GM10248 (cell line): ENCODE measurements around the gene SRCIN1.

Experiments
- CTCF ChIA-PET: fragments of 300-600 bp; sonication (Branson Sonifier 250); formaldehyde crosslinking; extraction: SDS; loops from one replicate; lab custom pipeline; 2021; ENCODE audit warnings: antibody characterized with exemption; lab: Yijun Ruan, JAX
- POLR2A ChIA-PET: fragments of 350-650 bp; sonication (Branson Sonifier 250); formaldehyde crosslinking; extraction: SDS; loops from one replicate; lab custom pipeline; 2020; ENCODE audit warnings: antibody characterized with exemption; lab: Yijun Ruan, JAX
- DNase-seq: peaks from one replicate; pipeline ENCODE4 v3.0.0; 2012; ENCODE audit errors: extremely low spot score
- TF ChIP-seq, protein P1 (sequence below): IDR thresholded peaks from 2 replicates; pipeline ENCODE4 v1.5.1; 2012; ENCODE audit warnings: mild to moderate bottlenecking, low read depth; ENCODE audit errors: extremely low read depth, missing control alignments, control extremely low read depth

SRCIN1 gene

DNA sequence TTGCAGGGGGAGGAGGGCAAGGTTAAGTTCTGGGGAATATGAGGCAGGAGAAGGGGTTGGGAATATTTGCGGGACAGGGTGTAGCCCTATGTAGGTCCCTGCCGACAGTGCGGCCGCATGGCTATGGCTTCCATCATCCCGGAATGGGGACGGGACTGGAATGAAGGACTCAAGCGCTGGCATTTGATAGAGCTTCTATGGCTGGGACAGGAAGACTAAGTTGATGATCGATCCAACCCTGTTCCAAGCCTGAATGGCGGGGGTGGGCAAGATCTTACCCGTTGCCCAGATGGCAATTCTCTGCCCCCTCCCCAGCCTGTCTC lies 47.1 kb downstream of the SRCIN1 start:
- ChIA-PET POLR2A (interaction anchor here (0.9 to 2.4 kb wide), 3 partner anchors 24 to 109 kb away, joined by 4 to 8 read pairs (median 5); no protein-coding TSS in a partner anchor), CTCF (interaction anchor here (0.6 to 15.6 kb wide), 44 partner anchors 9 to 498 kb away, joined by 3 to 416 read pairs (median 5); partner anchors contain the start of gene SRCIN1)
- TF ChIP-seq, protein P1, sequence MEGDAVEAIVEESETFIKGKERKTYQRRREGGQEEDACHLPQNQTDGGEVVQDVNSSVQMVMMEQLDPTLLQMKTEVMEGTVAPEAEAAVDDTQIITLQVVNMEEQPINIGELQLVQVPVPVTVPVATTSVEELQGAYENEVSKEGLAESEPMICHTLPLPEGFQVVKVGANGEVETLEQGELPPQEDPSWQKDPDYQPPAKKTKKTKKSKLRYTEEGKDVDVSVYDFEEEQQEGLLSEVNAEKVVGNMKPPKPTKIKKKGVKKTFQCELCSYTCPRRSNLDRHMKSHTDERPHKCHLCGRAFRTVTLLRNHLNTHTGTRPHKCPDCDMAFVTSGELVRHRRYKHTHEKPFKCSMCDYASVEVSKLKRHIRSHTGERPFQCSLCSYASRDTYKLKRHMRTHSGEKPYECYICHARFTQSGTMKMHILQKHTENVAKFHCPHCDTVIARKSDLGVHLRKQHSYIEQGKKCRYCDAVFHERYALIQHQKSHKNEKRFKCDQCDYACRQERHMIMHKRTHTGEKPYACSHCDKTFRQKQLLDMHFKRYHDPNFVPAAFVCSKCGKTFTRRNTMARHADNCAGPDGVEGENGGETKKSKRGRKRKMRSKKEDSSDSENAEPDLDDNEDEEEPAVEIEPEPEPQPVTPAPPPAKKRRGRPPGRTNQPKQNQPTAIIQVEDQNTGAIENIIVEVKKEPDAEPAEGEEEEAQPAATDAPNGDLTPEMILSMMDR: no peak
- DNase-seq: no peak

DNA sequence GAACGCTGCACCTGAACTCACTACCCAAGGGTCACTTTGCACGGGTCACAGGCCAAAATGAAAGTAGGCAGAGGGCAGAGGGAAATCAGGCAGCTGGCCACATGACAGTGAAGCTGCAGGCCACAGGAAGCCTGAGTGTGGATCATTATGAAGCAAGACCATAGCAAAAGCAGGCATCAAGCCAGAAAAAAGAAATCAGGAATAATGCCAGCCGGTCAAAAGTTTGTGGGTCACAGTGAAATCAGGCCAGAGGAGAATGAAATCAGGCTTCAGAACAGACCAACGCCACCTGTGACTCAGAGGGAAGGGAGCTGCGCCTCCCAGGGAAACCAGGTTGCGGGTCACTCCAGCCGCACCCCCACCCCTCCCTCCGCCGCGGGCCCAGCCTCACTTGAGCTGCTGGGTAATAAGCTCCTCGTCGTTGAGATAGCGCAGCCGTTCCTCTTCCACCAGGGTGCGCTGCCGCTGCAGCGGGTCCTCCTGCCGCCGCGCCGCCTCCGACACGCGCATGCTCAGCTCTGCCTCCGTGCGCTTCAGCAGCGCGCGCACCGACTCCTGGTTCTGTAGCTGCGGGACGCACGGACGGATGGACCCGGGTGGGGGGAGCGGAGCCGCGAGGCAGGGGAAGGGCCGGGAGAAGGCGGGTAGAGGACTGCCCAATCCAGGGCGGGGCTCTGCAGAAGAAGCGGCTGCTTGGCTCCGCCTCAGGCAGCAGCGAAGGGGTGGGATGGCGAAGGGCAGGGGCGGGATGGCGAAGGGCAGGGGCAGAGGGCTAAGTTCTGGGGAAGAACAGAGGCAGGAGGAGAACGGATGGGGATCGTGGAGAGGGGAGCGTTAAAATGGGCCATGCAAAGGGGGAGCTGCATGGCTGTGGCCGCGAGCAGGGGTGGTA lies 47.7 kb downstream of the SRCIN1 start:
- CTCF ChIA-PET: interaction anchor here (0.7 to 15.6 kb wide), 47 partner anchors 10 to 595 kb away, joined by 3 to 416 read pairs (median 5); partner anchors contain the start of gene SRCIN1
- POLR2A ChIA-PET: interaction anchor here (0.9 to 2.4 kb wide), 2 partner anchors 107 to 109 kb away, joined by 5 to 8 read pairs; no protein-coding TSS in a partner anchor
- TF ChIP-seq, protein P1: peak; percentile 96
- peak; percentile 93 for DNase-seq

DNA sequence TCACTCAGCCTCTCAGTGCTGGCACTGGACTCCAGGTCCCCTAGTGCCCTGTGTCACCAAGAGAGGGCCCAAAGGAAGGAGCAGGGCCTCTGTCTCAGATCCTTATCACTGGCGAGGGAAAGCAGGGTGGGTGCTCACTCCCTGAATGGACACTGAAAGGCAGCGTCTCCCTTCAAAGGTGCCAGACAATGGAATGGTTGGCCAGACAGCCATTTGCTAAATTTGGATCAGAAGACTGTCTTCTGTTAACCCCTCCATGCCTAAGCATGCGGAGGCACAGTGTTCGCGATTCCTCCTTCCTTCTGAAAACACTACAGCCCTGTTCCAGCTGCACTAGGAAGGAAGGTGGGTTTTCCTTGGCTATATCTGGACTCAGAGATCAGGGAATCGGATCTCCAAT lies 48.4 kb downstream of the SRCIN1 start:
- DNase-seq: no peak
- ChIA-PET POLR2A (interaction anchor here (2.4 kb wide), 1 partner anchor 110 kb away, joined by 8 read pairs; no protein-coding TSS in a partner anchor), CTCF (interaction anchor here (0.7 to 15.6 kb wide), 38 partner anchors 10 to 596 kb away, joined by 3 to 416 read pairs (median 6); partner anchors contain the start of gene SRCIN1)
- TF ChIP-seq, protein P1: no peak

DNA sequence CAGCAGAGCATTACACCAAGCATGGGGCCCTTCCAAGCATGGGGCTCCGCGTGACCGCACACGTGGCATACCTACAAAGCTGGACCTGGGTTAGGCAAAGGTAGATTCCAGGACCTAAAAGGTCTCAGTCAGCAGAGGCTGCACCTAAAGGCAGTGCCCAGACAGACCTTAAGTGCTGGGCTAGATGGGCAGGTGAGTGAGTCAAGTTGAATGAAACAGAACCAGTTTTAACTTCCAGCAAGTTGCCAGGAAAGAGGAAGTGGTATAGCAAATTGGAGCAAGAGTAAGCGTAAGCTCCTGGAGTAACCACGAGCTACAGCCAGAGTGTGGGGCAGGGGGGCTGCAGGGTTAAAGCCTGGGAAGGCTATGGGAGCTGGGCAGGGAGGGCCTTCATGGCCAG lies 49.5 kb downstream of the SRCIN1 start:
- TF ChIP-seq, protein P1: no peak
- CTCF ChIA-PET: interaction anchor here (0.8 to 15.6 kb wide), 12 partner anchors 9 to 179 kb away, joined by 3 to 416 read pairs (median 4); partner anchors contain the start of gene SRCIN1
- POLR2A ChIA-PET: no interaction called here
- no peak for DNase-seq

DNA sequence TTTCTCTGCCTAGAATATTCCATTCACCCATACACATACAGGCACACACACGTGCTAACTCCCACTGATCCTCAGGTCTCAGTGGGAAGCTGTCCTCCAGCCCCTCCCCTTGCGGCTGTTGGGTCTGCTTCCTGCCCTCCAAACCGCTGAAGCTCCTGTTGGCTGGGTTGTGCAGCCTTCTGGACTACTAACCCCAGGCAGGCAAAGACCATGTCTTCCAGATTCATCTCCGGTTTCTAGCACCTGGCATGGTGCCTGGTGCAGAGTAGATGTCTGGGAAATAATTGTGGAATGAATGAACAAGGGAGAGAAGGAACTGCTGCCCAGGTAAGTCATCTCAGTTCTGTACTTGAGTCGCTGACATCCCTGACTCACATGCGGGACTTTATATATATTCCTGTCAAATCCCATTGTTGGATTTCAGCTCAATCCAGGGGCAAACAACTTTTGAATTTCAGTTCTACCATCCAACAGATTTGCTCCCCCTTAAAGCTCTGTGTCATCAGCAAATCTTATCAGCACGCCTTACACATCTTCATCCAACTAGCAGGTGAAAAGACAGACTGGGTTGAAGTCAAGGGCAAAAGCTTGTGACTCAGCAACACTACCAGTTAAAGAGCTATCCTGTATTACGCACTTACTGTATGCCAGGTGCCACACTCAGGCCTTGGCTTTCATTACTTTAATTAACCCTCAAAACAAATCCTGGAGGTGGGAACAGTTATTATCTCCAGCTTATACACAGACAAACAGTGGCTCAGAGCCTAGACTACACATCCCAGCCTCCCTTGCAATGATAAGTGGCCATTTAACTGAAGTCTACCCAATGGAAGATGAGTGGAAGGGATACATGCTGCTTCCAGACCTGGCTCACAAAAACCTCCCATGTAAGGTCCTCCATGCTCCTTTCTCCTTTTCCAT lies 51.1 kb downstream of the SRCIN1 start:
- no peak for DNase-seq
- TF ChIP-seq, protein P1: no peak
- ChIA-PET POLR2A (no interaction called here), CTCF (interaction anchor here (0.7 to 15.6 kb wide), 10 partner anchors 9 to 106 kb away, joined by 3 to 416 read pairs (median 5); no protein-coding TSS in a partner anchor)
